KMS-11 (cell line): ENCODE measurements around the gene ZAP70.

Experiments
- H2AFZ ChIP-seq: fragments of 200-600 bp; sonication (generic); 2 replicates; pipeline ENCODE4 v1.6.1; 2016; ENCODE audit warnings: antibody characterized with exemption, mixed run types, low read depth
- H3K27ac ChIP-seq: fragments of 200-600 bp; sonication (generic); 2 replicates; pipeline ENCODE4 v1.6.1; 2016; ENCODE audit warnings: mild to moderate bottlenecking, mixed run types
- H3K27me3 ChIP-seq: fragments of 200-600 bp; sonication (generic); 2 replicates; pipeline ENCODE4 v1.6.1; 2017; ENCODE audit warnings: mild to moderate bottlenecking, low read depth, mixed run types, moderate library complexity; ENCODE audit not compliant: insufficient read depth
- H3K36me3 ChIP-seq: fragments of 200-600 bp; sonication (generic); 2 replicates; pipeline ENCODE4 v1.6.1; 2017; ENCODE audit warnings: mild to moderate bottlenecking, mixed run types; ENCODE audit not compliant: insufficient read depth
- H3K4me1 ChIP-seq: fragments of 200-600 bp; sonication (generic); 2 replicates; pipeline ENCODE4 v1.6.1; 2016; ENCODE audit warnings: mild to moderate bottlenecking, low read depth, mixed run types; ENCODE audit not compliant: poor library complexity, severe bottlenecking
- H3K4me2 ChIP-seq: fragments of 200-600 bp; sonication (generic); 2 replicates; pipeline ENCODE4 v1.7.0; 2016; ENCODE audit warnings: mild to moderate bottlenecking, mixed run types
- H3K4me3 ChIP-seq: fragments of 200-600 bp; sonication (generic); IDR thresholded peaks from 2 replicates; pipeline ENCODE4 v1.6.1; 2017; ENCODE audit warnings: low read depth, low read length, mixed read lengths; ENCODE audit not compliant: insufficient read depth
- H3K79me2 ChIP-seq: fragments of 200-600 bp; sonication (generic); 2 replicates; pipeline ENCODE4 v1.6.1; 2016; ENCODE audit warnings: low read depth, mixed run types; ENCODE audit not compliant: insufficient read depth
- H3K9ac ChIP-seq: fragments of 200-600 bp; sonication (generic); 2 replicates; pipeline ENCODE4 v1.6.1; 2016; ENCODE audit warnings: mild to moderate bottlenecking, mixed run types
- H4K20me1 ChIP-seq: fragments of 200-600 bp; sonication (generic); 2 replicates; pipeline ENCODE4 v1.6.1; 2016; ENCODE audit warnings: mild to moderate bottlenecking, mixed run types; ENCODE audit not compliant: insufficient read depth
- TF ChIP-seq, protein P1 (sequence below): fragments of 200-600 bp; sonication (generic); conservative IDR thresholded peaks from 2 replicates; pipeline ENCODE4 v1.6.1; 2017; ENCODE audit warnings: low read depth, mild to moderate bottlenecking, antibody characterized with exemption, low read length, moderate library complexity, mixed read lengths

Gene ZAP70

GRCh38 chr2:97741686-97742085 is 28.3 kb downstream of the ZAP70 start:
- H3K27ac ChIP-seq: no peak overlapping the region
- H3K9ac ChIP-seq: no peak overlapping the region
- no peaks in the 10 kb centered on the region for H3K79me2 ChIP-seq
- no peaks in the 10 kb centered on the region for H4K20me1 ChIP-seq
- H3K4me1 ChIP-seq: no peaks in the 10 kb centered on the region
- H3K36me3 ChIP-seq: no peaks in the 10 kb centered on the region
- no peak overlapping the region for H3K4me3 ChIP-seq
- no peaks in the 10 kb centered on the region for H3K27me3 ChIP-seq
- no peak overlapping the region for H2AFZ ChIP-seq
- H3K4me2 ChIP-seq: no peak overlapping the region
- TF ChIP-seq, protein P1, sequence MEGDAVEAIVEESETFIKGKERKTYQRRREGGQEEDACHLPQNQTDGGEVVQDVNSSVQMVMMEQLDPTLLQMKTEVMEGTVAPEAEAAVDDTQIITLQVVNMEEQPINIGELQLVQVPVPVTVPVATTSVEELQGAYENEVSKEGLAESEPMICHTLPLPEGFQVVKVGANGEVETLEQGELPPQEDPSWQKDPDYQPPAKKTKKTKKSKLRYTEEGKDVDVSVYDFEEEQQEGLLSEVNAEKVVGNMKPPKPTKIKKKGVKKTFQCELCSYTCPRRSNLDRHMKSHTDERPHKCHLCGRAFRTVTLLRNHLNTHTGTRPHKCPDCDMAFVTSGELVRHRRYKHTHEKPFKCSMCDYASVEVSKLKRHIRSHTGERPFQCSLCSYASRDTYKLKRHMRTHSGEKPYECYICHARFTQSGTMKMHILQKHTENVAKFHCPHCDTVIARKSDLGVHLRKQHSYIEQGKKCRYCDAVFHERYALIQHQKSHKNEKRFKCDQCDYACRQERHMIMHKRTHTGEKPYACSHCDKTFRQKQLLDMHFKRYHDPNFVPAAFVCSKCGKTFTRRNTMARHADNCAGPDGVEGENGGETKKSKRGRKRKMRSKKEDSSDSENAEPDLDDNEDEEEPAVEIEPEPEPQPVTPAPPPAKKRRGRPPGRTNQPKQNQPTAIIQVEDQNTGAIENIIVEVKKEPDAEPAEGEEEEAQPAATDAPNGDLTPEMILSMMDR: no peak

DNA sequence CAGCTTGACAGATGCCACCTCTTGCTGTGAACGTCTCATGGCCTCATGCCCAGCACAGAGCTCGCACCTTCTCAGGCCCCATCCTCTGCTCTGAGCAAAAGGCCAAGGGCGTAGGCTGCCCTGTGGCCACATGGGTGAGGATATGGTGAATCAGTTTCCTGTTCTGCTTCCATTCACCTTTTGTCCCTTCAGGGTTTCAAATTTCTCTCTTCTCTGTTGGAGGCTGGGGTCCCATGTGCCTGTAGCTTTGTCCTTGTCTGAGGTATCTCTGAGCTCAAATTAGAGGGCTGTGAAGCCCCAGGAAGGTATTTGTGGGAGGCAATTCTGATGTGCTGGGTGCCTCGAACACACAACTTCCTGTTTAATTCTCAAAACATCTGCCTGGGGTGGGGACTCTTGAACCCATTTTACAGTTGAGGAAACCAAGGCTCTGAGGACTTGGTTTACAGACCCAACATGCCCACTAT is 29.0 kb downstream of the ZAP70 start:
- H3K36me3 ChIP-seq: no peaks in the 10 kb centered on the region
- no peaks in the 10 kb centered on the region for H3K4me1 ChIP-seq
- no peaks in the 10 kb centered on the region for H4K20me1 ChIP-seq
- TF ChIP-seq, protein P1: no peak
- H3K27me3 ChIP-seq: no peaks in the 10 kb centered on the region
- no peak overlapping the region for H3K4me2 ChIP-seq
- no peak overlapping the region for H3K9ac ChIP-seq
- H2AFZ ChIP-seq: no peak overlapping the region
- H3K27ac ChIP-seq: no peak overlapping the region
- no peak overlapping the region for H3K4me3 ChIP-seq
- no peaks in the 10 kb centered on the region for H3K79me2 ChIP-seq

- TF ChIP-seq, protein P1: no peak
- Histone ChIP-seq H3K79me2 (no peaks in the 10 kb centered on the region), H3K9ac (no peak overlapping the region), H2AFZ (no peak overlapping the region), H3K4me1 (no peaks in the 10 kb centered on the region), H3K36me3 (no peaks in the 10 kb centered on the region), H4K20me1 (no peaks in the 10 kb centered on the region), H3K27me3 (no peaks in the 10 kb centered on the region), H3K27ac (no peak overlapping the region), H3K4me3 (no peak overlapping the region), H3K4me2 (no peak overlapping the region)
Observed at GRCh38 chr2:97743913-97744312, 30.5 kb downstream of the ZAP70 start.

DNA sequence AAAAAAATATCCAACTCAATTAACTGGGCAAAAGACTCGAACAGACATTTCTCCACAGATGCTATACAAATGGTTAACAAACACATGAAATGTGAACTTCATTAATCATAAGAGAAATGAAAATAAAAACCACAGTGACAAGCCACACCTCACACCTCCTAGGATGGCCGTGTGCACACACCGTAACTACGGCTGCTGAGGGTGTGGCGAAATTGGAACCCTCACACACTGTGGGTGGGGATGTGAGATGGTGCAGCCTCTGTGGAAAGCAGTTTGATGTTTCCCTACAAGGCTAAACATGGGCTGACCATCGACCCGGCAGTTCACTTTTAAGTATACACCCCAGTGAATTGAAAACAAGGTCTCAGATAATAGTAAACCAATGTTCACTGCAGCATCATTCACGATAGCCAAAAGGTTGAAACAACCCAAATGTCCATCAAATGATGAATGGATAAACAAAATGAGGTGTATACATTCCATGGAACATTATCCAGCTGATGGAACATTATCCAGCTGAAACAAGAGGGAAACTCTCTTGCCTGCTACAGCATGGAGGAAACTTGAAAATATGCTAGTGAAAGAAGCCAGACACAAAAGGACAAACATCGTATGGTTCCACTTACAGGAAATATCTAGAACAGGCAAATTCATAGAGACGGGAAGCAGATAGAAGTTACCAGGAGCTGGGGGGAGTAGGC is 32.2 kb downstream of the ZAP70 start:
- no peaks in the 10 kb centered on the region for H3K4me1 ChIP-seq
- no peak overlapping the region for H3K4me2 ChIP-seq

More for the DNA sequence above, 32.2 kb downstream of the ZAP70 start:
- Histone ChIP-seq H2AFZ (no peak overlapping the region), H3K36me3 (no peaks in the 10 kb centered on the region), H4K20me1 (no peaks in the 10 kb centered on the region), H3K9ac (no peak overlapping the region), H3K4me3 (no peak overlapping the region), H3K27me3 (no peaks in the 10 kb centered on the region), H3K27ac (no peak overlapping the region), H3K79me2 (no peaks in the 10 kb centered on the region)
- TF ChIP-seq, protein P1: no peak
